H9 (cell line): ENCODE results near the gene CFAP61. TPM values are rescaled to one million over a fixed set of nuclear protein-coding genes. Genes with fewer than 3 reads are reported as not detected.

Experiments used
- DNase-seq: peaks from one replicate; pipeline ENCODE4 v3.0.0-alpha.2; 2017
- H2AFZ ChIP-seq: one replicate; pipeline ENCODE4 v1.6.1; 2013; ENCODE audit warnings: mild to moderate bottlenecking, low read length, control low read depth, moderate library complexity
- H2AK5ac ChIP-seq: 2 replicates; pipeline ENCODE4 v1.6.1; 2013; ENCODE audit warnings: low read length, control low read depth, mixed read lengths; ENCODE audit not compliant: insufficient read length
- H2BK120ac ChIP-seq: one replicate; pipeline ENCODE4 v1.6.1; 2013; ENCODE audit warnings: low read depth, mild to moderate bottlenecking, low read length, control low read depth, inconsistent platforms; ENCODE audit not compliant: poor library complexity, severe bottlenecking
- H2BK12ac ChIP-seq: 2 replicates; pipeline ENCODE4 v1.6.1; 2013; ENCODE audit warnings: low read length, control low read depth, mixed read lengths, low read depth; ENCODE audit not compliant: insufficient read length
- H2BK15ac ChIP-seq: 2 replicates; pipeline ENCODE4 v1.6.1; 2013; ENCODE audit warnings: low read depth, low read length, control low read depth
- H2BK20ac ChIP-seq: one replicate; pipeline ENCODE4 v1.6.1; 2013; ENCODE audit warnings: low read depth, mild to moderate bottlenecking, low read length, control low read depth, inconsistent platforms; ENCODE audit not compliant: poor library complexity, severe bottlenecking
- H2BK5ac ChIP-seq: 2 replicates; pipeline ENCODE4 v1.6.1; 2013; ENCODE audit warnings: low read length, control low read depth, mixed read lengths; ENCODE audit not compliant: insufficient read length
- H3K14ac ChIP-seq: 2 replicates; pipeline ENCODE4 v1.6.1; 2013; ENCODE audit warnings: low read length, control low read depth; ENCODE audit not compliant: insufficient read depth
- H3K18ac ChIP-seq: 2 replicates; pipeline ENCODE4 v1.6.1; 2013; ENCODE audit warnings: low read depth, mild to moderate bottlenecking, mixed read lengths, low read length, control low read depth; ENCODE audit not compliant: insufficient read length
- H3K23ac ChIP-seq: 2 replicates; pipeline ENCODE4 v1.6.1; 2013; ENCODE audit warnings: low read length, control low read depth, mixed read lengths, low read depth; ENCODE audit not compliant: insufficient read length
- H3K23me2 ChIP-seq: 2 replicates; pipeline ENCODE4 v1.6.1; 2013; ENCODE audit warnings: low read depth, mild to moderate bottlenecking, mixed read lengths, low read length, control low read depth; ENCODE audit not compliant: insufficient read length, poor library complexity, severe bottlenecking
- H3K27ac ChIP-seq: 2 replicates; pipeline ENCODE4 v1.5.1; 2013; ENCODE audit warnings: low read length, control low read depth, mixed read lengths, low read depth; ENCODE audit not compliant: insufficient read length
- H3K27me3 ChIP-seq: 2 replicates; pipeline ENCODE4 v1.6.1; 2013; ENCODE audit warnings: low read length, control low read depth, inconsistent platforms; ENCODE audit not compliant: insufficient read depth
- H3K4ac ChIP-seq: 2 replicates; pipeline ENCODE4 v1.6.1; 2013; ENCODE audit warnings: low read depth, mild to moderate bottlenecking, control low read depth, inconsistent platforms, low read length, moderate library complexity
- H3K4me1 ChIP-seq: 2 replicates; pipeline ENCODE4 v1.6.1; 2013; ENCODE audit warnings: low read length, control low read depth, inconsistent platforms; ENCODE audit not compliant: insufficient read depth
- H3K4me2 ChIP-seq: 2 replicates; pipeline ENCODE4 v1.6.1; 2013; ENCODE audit warnings: low read length, control low read depth, mixed read lengths; ENCODE audit not compliant: insufficient read length, insufficient read depth
- H3K56ac ChIP-seq: 2 replicates; pipeline ENCODE4 v1.6.1; 2013; ENCODE audit warnings: low read depth, mild to moderate bottlenecking, mixed read lengths, low read length, control low read depth; ENCODE audit not compliant: insufficient read length
- H3K79me1 ChIP-seq: 2 replicates; pipeline ENCODE4 v1.6.1; 2013; ENCODE audit warnings: low read depth, mild to moderate bottlenecking, moderate library complexity, low read length, control low read depth, inconsistent platforms; ENCODE audit not compliant: insufficient read depth, poor library complexity, severe bottlenecking
- H3K79me2 ChIP-seq: 2 replicates; pipeline ENCODE4 v1.6.1; 2013; ENCODE audit warnings: low read length, control low read depth, inconsistent platforms; ENCODE audit not compliant: insufficient read depth
- H3K9ac ChIP-seq: 2 replicates; pipeline ENCODE4 v1.6.1; 2013; ENCODE audit warnings: low read length, control low read depth, mixed read lengths; ENCODE audit not compliant: insufficient read length; ENCODE audit errors: extremely low read depth
- H3K9me3 ChIP-seq: one replicate; pipeline ENCODE4 v1.6.1; 2013; ENCODE audit warnings: low read depth, low read length, inconsistent platforms; ENCODE audit not compliant: control insufficient read depth
- H3T11ph ChIP-seq: one replicate; pipeline ENCODE4 v1.6.1; 2013; ENCODE audit warnings: mild to moderate bottlenecking, low read length, control low read depth, inconsistent platforms
- H4K20me1 ChIP-seq: one replicate; pipeline ENCODE4 v1.6.1; 2013; ENCODE audit not compliant: control insufficient read depth, insufficient read length, insufficient read depth
- H4K5ac ChIP-seq: 2 replicates; pipeline ENCODE4 v1.6.1; 2013; ENCODE audit warnings: low read depth, mild to moderate bottlenecking, mixed read lengths, low read length, control low read depth; ENCODE audit not compliant: insufficient read length
- H4K8ac ChIP-seq: replicated peaks from 2 replicates; pipeline ENCODE4 v1.6.1; 2013; ENCODE audit warnings: low read length, control low read depth, mixed read lengths, low read depth; ENCODE audit not compliant: insufficient read length
- H4K91ac ChIP-seq: 2 replicates; pipeline ENCODE4 v1.6.1; 2013; ENCODE audit warnings: low read depth, mild to moderate bottlenecking, moderate library complexity, mixed read lengths, low read length, control low read depth; ENCODE audit not compliant: insufficient read length
- H3K27ac Mint-ChIP-seq, 3 experiments: 2 replicates in 2 of 3; 3 replicates in 1 of 3; pipeline ENCODE4 v1.8.0; 2020 to 2021; ENCODE audit warnings: mixed read lengths in 3 of 3, mild to moderate bottlenecking in 1 of 3, moderate library complexity in 1 of 3
- H3K27me3 Mint-ChIP-seq: 2 replicates; pipeline ENCODE4 v1.8.0; 2021; ENCODE audit warnings: low read depth, mild to moderate bottlenecking, moderate library complexity, mixed read lengths
- H3K36me3 Mint-ChIP-seq, 3 experiments: 2 replicates in 2 of 3; 3 replicates in 1 of 3; pipeline ENCODE4 v1.8.0; 2020 to 2021; ENCODE audit warnings: low read depth in 3 of 3, mixed read lengths in 3 of 3; ENCODE audit not compliant: insufficient read depth in 1 of 3
- H3K4me1 Mint-ChIP-seq, 2 experiments: 2 replicates each; pipeline ENCODE4 v1.8.0; 2020; ENCODE audit warnings: mixed read lengths in 2 of 2
- H3K4me3 Mint-ChIP-seq, 2 experiments: 2 replicates in 1 of 2; 3 replicates in 1 of 2; pipeline ENCODE4 v1.8.0; 2020 to 2021; ENCODE audit warnings: mild to moderate bottlenecking in 2 of 2, mixed read lengths in 2 of 2, moderate library complexity in 1 of 2
- H3K9me3 Mint-ChIP-seq, 2 experiments: 2 replicates in 1 of 2; 3 replicates in 1 of 2; pipeline ENCODE4 v1.8.0; 2020; ENCODE audit warnings: mild to moderate bottlenecking in 2 of 2, mixed read lengths in 2 of 2, moderate library complexity in 1 of 2
- CTCF ChIP-seq: fragments of 200-600 bp; sonication (generic); conservative IDR thresholded peaks from 3 replicates; pipeline ENCODE4 v1.8.0; 2021; ENCODE audit warnings: antibody characterized with exemption, mild to moderate bottlenecking
- WGBS: extraction: QIAGEN DNeasy Blood & Tissue Kit; methylation state at CpG from one replicate; pipeline ENCODE4 v1.1.7; 2013; ENCODE audit warnings: missing lambda C conversion rate, low lambda C conversion rate, mixed read lengths; ENCODE audit not compliant: insufficient read length; ENCODE audit errors: extremely low coverage; 5-methylcytosine and 5-hydroxymethylcytosine counted together
- total RNA-seq: library from RNA; stranded (reverse); gene quantifications from 2 replicates; pipeline ENCODE4 v1.2.1, GENCODE V29; 2021

The CFAP61 gene
- total RNA-seq, 1 experiment from 2014 or later: 0.44 TPM

- Histone ChIP-seq H2BK120ac (no peak overlapping the region), H3K4me1 (peaks cover 13% of the 10 kb centered on the region; the same call in 1 of the 2 replicates), H2AK5ac (no peak overlapping the region), H3K18ac (no peak overlapping the region), H4K91ac (no peak overlapping the region), H2BK15ac (no peak overlapping the region), H3K23ac (no peak overlapping the region), H3K56ac (no peak overlapping the region), H2BK20ac (no peak overlapping the region), H2BK5ac (no peak overlapping the region), H2BK12ac (no peak overlapping the region), H3K9me3 (no peaks in the 10 kb centered on the region), H3K79me1 (no peaks in the 10 kb centered on the region), H3K4ac (no peak overlapping the region), H3K9ac (no peak overlapping the region), H4K20me1 (no peaks in the 10 kb centered on the region), H4K5ac (no peak overlapping the region), H3K23me2 (peaks cover 21% of the 10 kb centered on the region), H3K27ac (no peak overlapping the region), H3K27me3 (peaks cover 26% of the 10 kb centered on the region; the same call in 1 of the 2 replicates), H3K79me2 (no peaks in the 10 kb centered on the region), H3K14ac (no peak overlapping the region), H2AFZ (no peak overlapping the region), H4K8ac (no peak overlapping the region), H3T11ph (no peak overlapping the region), H3K4me2 (peak overlapping the region; percentile 69)
- peaks cover 52 to 53% of the 10 kb centered on the region in 2 experiments for H3K4me1 Mint-ChIP-seq
- no peak for DNase-seq
- WGBS: no CpG with 5 or more reads among the region's 10 CpGs
- H3K36me3 Mint-ChIP-seq: no peaks in the 10 kb centered on the region; a peak in 2 of 7 replicates
- H3K27me3 Mint-ChIP-seq: peaks cover 87% of the 10 kb centered on the region
- no peak for TF ChIP-seq CTCF
- H3K4me3 Mint-ChIP-seq: peak overlapping the region; percentile 60 to 80
- peaks cover 0 to 2% of the 10 kb centered on the region in 2 experiments; a peak in 3 of 5 replicates for H3K9me3 Mint-ChIP-seq
- no peak overlapping the region for H3K27ac Mint-ChIP-seq
Measured at GRCh38 chr20:20370094-20370575, 317.8 kb downstream of the CFAP61 start.
